ENCODE measurements around the gene TUSC2. TPM values are rescaled to one million over a fixed set of nuclear protein-coding genes. Genes with fewer than 3 reads are reported as not detected.

Gene TUSC2
- total and polyA plus RNA-seq, 10 of the 15 experiments (the other 5 are each of a cell fraction or from before 2014, with no cell fraction given): 4.0 to 73.8 (median 34.3) TPM

- TF ChIP-seq EP300 (IDR thresholded peaks at IDR 0.05; ENCODE audit: borderline replicate concordance in 1 of 2, control insufficient read depth in 1 of 2, low read depth in 2 of 2, low read length in 2 of 2) (0 out of 4 replicates have a peak, but pooled peaks of 1 of the 2 experiments have one; percentile 9), CEBPB (IDR thresholded peaks at IDR 0.05; ENCODE audit: borderline replicate concordance in 1 of 2, low read depth in 2 of 2, low read length in 2 of 2) (no peak), SRF (IDR thresholded peaks at IDR 0.05; ENCODE audit: low read depth in 2 of 2, low read length in 2 of 2) (peak in 1 of 2 experiments; percentile 78; a peak in 2 of 4 replicates), ZNF217 (IDR thresholded peaks at IDR 0.05) (no peak), SREBF2 (IDR thresholded peaks at IDR 0.05; ENCODE audit: low read length) (0 out of 2 replicates have a peak, but pooled peaks have one; percentile 12), HDAC2 (IDR thresholded peaks at IDR 0.05) (no peak), POLR2AphosphoS2 (IDR thresholded peaks at IDR 0.05; ENCODE audit: low read depth, low read length) (peak; percentile 92), CREM (IDR thresholded peaks at IDR 0.05; ENCODE audit: low read depth) (peak; percentile 99), POLR2AphosphoS5 (IDR thresholded peaks at IDR 0.05; ENCODE audit: low read length) (peak; percentile 92), HDAC6 (IDR thresholded peaks at IDR 0.05; ENCODE audit: unreplicated experiment) (no peak), PBX3 (IDR thresholded peaks at IDR 0.05; ENCODE audit: insufficient replicate concordance, low read depth, low read length) (peak; percentile 47), TCF7 (IDR thresholded peaks at IDR 0.05; ENCODE audit: borderline replicate concordance) (no peak), ZNF274 (IDR thresholded peaks at IDR 0.05; ENCODE audit: insufficient read depth, insufficient read length) (no peak), SIX5 (IDR thresholded peaks at IDR 0.05; ENCODE audit: low read depth, low read length, severe bottlenecking) (peak; percentile 99), ETV6 (conservative IDR thresholded peaks at IDR 0.05 in 1 of 2, IDR thresholded peaks at IDR 0.05 in 1 of 2; ENCODE audit: borderline replicate concordance in 1 of 2, low read depth in 1 of 2) (0 out of 4 replicates have a peak, but pooled peaks of 1 of the 2 experiments have one; percentile 27), RUNX3 (IDR thresholded peaks at IDR 0.05; ENCODE audit: low read length) (peak; percentile 65), STAT1 (conservative IDR thresholded peaks at IDR 0.05) (no peak), ESRRA (IDR thresholded peaks at IDR 0.05; ENCODE audit: low read length) (peak; percentile 53; the same call in 1 of the 2 replicates), REST (IDR thresholded peaks at IDR 0.05; ENCODE audit: low read depth, low read length) (no peak), RCOR1 (conservative IDR thresholded peaks at IDR 0.05; ENCODE audit: low read depth, low read length) (no peak), LARP7 (IDR thresholded peaks at IDR 0.05) (peak; percentile 92), NR2C1 (IDR thresholded peaks at IDR 0.05) (peak; percentile 94), RFX5 (IDR thresholded peaks at IDR 0.05; ENCODE audit: low read depth, low read length) (no peak), RBBP5 (conservative IDR thresholded peaks at IDR 0.05) (no peak), PAX8 (IDR thresholded peaks at IDR 0.05) (no peak), FOXM1 (IDR thresholded peaks at IDR 0.05; ENCODE audit: low read depth, low read length) (no peak)
- TF ChIP-seq, protein P1, sequence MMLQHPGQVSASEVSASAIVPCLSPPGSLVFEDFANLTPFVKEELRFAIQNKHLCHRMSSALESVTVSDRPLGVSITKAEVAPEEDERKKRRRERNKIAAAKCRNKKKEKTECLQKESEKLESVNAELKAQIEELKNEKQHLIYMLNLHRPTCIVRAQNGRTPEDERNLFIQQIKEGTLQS (IDR thresholded peaks at IDR 0.05; ENCODE audit: borderline replicate concordance, extremely low read depth, low read depth, low read length): peak; percentile 77; the same call in 1 of the 2 replicates
These were observed 22.7 kb upstream of the TUSC2 start, which contains the start of the genes CYB561D2 and NPRL2 (continued) for GRCh38 chr3:50350527-50351322.
